Posterior cingulate gyrus (tissue), 11 donors: ENCODE results near the gene CACHD1.

Source experiments
- DNase-seq, 10 donors: peaks; one replicate each; pipeline versions ENCODE4 v3.0.0 to v3.0.0-alpha.2; 2020 to 2021; ENCODE audit warnings: mixed read lengths in 3 of 10
- intact Hi-C: fragments of 100-400 bp; cut with DNase I; formaldehyde crosslinking; loops from one replicate; pipeline ENCODE4 v1.15.1; 2023

The CACHD1 gene

GRCh38 chr1:64542118-64542517 lies 72.2 kb downstream of the CACHD1 start:
- intact Hi-C loops = no loop called here
- no peak for DNase-seq

GRCh38 chr1:64543831-64544230 lies 73.9 kb downstream of the CACHD1 start:
- intact Hi-C loops = no loop called here
- DNase-seq = no peak

GRCh38 chr1:64545118-64545843 lies 75.4 kb downstream of the CACHD1 start:
- no peak for DNase-seq
- intact Hi-C loops = no loop called here

- intact Hi-C loops = no loop called here
- no peak for DNase-seq
Observed at GRCh38 chr1:64546013-64546412, 76.1 kb downstream of the CACHD1 start.

GRCh38 chr1:64549464-64550239 lies 79.7 kb downstream of the CACHD1 start:
- intact Hi-C loops = no loop called here
- DNase-seq = no peak

GRCh38 chr1:64550510-64550909 lies 80.6 kb downstream of the CACHD1 start:
- intact Hi-C loops = no loop called here

GRCh38 chr1:64550946-64551605 lies 81.1 kb downstream of the CACHD1 start:
- no peak for DNase-seq

More at GRCh38 chr1:64550510-64550909, 80.6 kb downstream of the CACHD1 start:
- DNase-seq = no peak

GRCh38 chr1:64553285-64553684 lies 83.4 kb downstream of the CACHD1 start:
- no peak for DNase-seq
- intact Hi-C loops = no loop called here

More at GRCh38 chr1:64550946-64551605, 81.1 kb downstream of the CACHD1 start:
- intact Hi-C loops = no loop called here

- intact Hi-C loops = no loop called here
- no peak for DNase-seq
Observed at GRCh38 chr1:64555947-64556346, 86.0 kb downstream of the CACHD1 start.

GRCh38 chr1:64561993-64562392 lies 92.1 kb downstream of the CACHD1 start:
- no peak for DNase-seq

GRCh38 chr1:64563958-64564565 lies 94.1 kb downstream of the CACHD1 start:
- no peak for DNase-seq
- intact Hi-C loops = no loop called here

More at GRCh38 chr1:64561993-64562392, 92.1 kb downstream of the CACHD1 start:
- intact Hi-C loops = no loop called here

- intact Hi-C loops = no loop called here
- no peak for DNase-seq
Observed at GRCh38 chr1:64564891-64565290, 95.0 kb downstream of the CACHD1 start.

GRCh38 chr1:64567426-64568170 lies 97.7 kb downstream of the CACHD1 start:
- DNase-seq = no peak
- intact Hi-C loops = no loop called here

GRCh38 chr1:64568171-64568450 lies 98.2 kb downstream of the CACHD1 start:
- intact Hi-C loops = no loop called here
- DNase-seq = no peak

- intact Hi-C loops = no loop called here
- no peak for DNase-seq
Observed at GRCh38 chr1:64569411-64569810, 99.5 kb downstream of the CACHD1 start.

GRCh38 chr1:64570267-64570855 lies 100.4 kb downstream of the CACHD1 start:
- intact Hi-C loops = no loop called here

GRCh38 chr1:64572222-64572900 lies 102.4 kb downstream of the CACHD1 start:
- no peak for DNase-seq
- intact Hi-C loops = no loop called here

More at GRCh38 chr1:64570267-64570855, 100.4 kb downstream of the CACHD1 start:
- DNase-seq = no peak

- DNase-seq = no peak
Observed at GRCh38 chr1:64574301-64574700, 104.4 kb downstream of the CACHD1 start.

GRCh38 chr1:64575881-64576676 lies 106.2 kb downstream of the CACHD1 start:
- intact Hi-C loops = no loop called here
- DNase-seq = no peak

More at GRCh38 chr1:64574301-64574700, 104.4 kb downstream of the CACHD1 start:
- intact Hi-C loops = no loop called here
